ENCODE data around the gene PCDHGC4.
A peak's percentile ranks its signal among the peaks of the same experiment; 100 is the strongest.

Gene PCDHGC4

GRCh38 chr5:141465351-141465750 is 19.5 kb upstream of the PCDHGC4 start:
- TF ChIP-seq POLR2AphosphoS5 (IDR thresholded peaks at IDR 0.05; ENCODE audit: low read depth, low read length) (no peak), TAF1 (IDR thresholded peaks at IDR 0.05; ENCODE audit: borderline replicate concordance, insufficient read depth, low read length) (no peak), REST (IDR thresholded peaks at IDR 0.05; ENCODE audit: insufficient read depth in 1 of 2, low read depth in 2 of 2, low read length in 2 of 2) (no peak), FOXP2 (optimal IDR thresholded peaks at IDR 0.05; ENCODE audit: borderline replicate concordance, extremely low read depth, extremely low read length, insufficient read depth) (no peak), SIN3A (IDR thresholded peaks at IDR 0.05; ENCODE audit: borderline replicate concordance, insufficient read depth, low read length) (no peak)

- TF ChIP-seq REST (IDR thresholded peaks at IDR 0.05; ENCODE audit: insufficient read depth in 1 of 2, low read depth in 2 of 2, low read length in 2 of 2) (no peak; a peak in 1 of 4 replicates), FOXP2 (optimal IDR thresholded peaks at IDR 0.05; ENCODE audit: borderline replicate concordance, extremely low read depth, extremely low read length, insufficient read depth) (peak; percentile 26), TAF1 (IDR thresholded peaks at IDR 0.05; ENCODE audit: borderline replicate concordance, insufficient read depth, low read length) (peak; percentile 20; the same call in 1 of the 2 replicates), SIN3A (IDR thresholded peaks at IDR 0.05; ENCODE audit: borderline replicate concordance, insufficient read depth, low read length) (0 out of 2 replicates have a peak, but pooled peaks have one; percentile 67), POLR2AphosphoS5 (IDR thresholded peaks at IDR 0.05; ENCODE audit: low read depth, low read length) (peak; percentile 52; the same call in 1 of the 2 replicates)
Measured at GRCh38 chr5:141475625-141476131, 9.2 kb upstream of the PCDHGC4 start, which contains the start of gene PCDHGC3. TSS of gene PCDHGC3 (plus strand) at chr5:141475966. CDS start at chr5:141476117, 151 bp downstream.

GRCh38 chr5:141476132-141476911 is 8.5 kb upstream of the PCDHGC4 start:
- no peak for TF ChIP-seq SIN3A (IDR thresholded peaks at IDR 0.05; ENCODE audit: borderline replicate concordance, insufficient read depth, low read length)
- TF ChIP-seq REST (IDR thresholded peaks at IDR 0.05; ENCODE audit: insufficient read depth in 1 of 2, low read depth in 2 of 2, low read length in 2 of 2), result peak; percentile 11 to 52; a peak in 2 of 4 replicates
- TF ChIP-seq POLR2AphosphoS5 (IDR thresholded peaks at IDR 0.05; ENCODE audit: low read depth, low read length), result 0 out of 2 replicates have a peak, but pooled peaks have one; percentile 16
- TF ChIP-seq FOXP2 (optimal IDR thresholded peaks at IDR 0.05; ENCODE audit: borderline replicate concordance, extremely low read depth, extremely low read length, insufficient read depth), result peak; percentile 24
- no peak for TF ChIP-seq TAF1 (IDR thresholded peaks at IDR 0.05; ENCODE audit: borderline replicate concordance, insufficient read depth, low read length)

DNA sequence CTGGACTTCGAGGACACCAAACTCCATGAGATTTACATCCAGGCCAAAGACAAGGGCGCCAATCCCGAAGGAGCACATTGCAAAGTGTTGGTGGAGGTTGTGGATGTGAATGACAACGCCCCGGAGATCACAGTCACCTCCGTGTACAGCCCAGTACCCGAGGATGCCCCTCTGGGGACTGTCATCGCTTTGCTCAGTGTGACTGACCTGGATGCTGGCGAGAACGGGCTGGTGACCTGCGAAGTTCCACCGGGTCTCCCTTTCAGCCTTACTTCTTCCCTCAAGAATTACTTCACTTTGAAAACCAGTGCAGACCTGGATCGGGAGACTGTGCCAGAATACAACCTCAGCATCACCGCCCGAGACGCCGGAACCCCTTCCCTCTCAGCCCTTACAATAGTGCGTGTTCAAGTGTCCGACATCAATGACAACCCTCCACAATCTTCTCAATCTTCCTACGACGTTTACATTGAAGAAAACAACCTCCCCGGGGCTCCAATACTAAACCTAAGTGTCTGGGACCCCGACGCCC is 7.7 kb upstream of the PCDHGC4 start:
- no peak for TF ChIP-seq SIN3A (IDR thresholded peaks at IDR 0.05; ENCODE audit: borderline replicate concordance, insufficient read depth, low read length)
- no peak for TF ChIP-seq TAF1 (IDR thresholded peaks at IDR 0.05; ENCODE audit: borderline replicate concordance, insufficient read depth, low read length)
- TF ChIP-seq POLR2AphosphoS5 (IDR thresholded peaks at IDR 0.05; ENCODE audit: low read depth, low read length), result no peak
- no peak for TF ChIP-seq FOXP2 (optimal IDR thresholded peaks at IDR 0.05; ENCODE audit: borderline replicate concordance, extremely low read depth, extremely low read length, insufficient read depth)
- TF ChIP-seq REST (IDR thresholded peaks at IDR 0.05; ENCODE audit: insufficient read depth in 1 of 2, low read depth in 2 of 2, low read length in 2 of 2), result no peak

All from PFSK-1 (cell line).